ENCODE measurements around the gene C1orf167. TPM values are rescaled to one million over a fixed set of nuclear protein-coding genes. Genes with fewer than 3 reads are reported as not detected.
A peak's percentile ranks its signal among the peaks of the same experiment; 100 is the strongest.

C1orf167 gene
- polyA plus RNA-seq, 1 experiment = 0.11 TPM

DNA sequence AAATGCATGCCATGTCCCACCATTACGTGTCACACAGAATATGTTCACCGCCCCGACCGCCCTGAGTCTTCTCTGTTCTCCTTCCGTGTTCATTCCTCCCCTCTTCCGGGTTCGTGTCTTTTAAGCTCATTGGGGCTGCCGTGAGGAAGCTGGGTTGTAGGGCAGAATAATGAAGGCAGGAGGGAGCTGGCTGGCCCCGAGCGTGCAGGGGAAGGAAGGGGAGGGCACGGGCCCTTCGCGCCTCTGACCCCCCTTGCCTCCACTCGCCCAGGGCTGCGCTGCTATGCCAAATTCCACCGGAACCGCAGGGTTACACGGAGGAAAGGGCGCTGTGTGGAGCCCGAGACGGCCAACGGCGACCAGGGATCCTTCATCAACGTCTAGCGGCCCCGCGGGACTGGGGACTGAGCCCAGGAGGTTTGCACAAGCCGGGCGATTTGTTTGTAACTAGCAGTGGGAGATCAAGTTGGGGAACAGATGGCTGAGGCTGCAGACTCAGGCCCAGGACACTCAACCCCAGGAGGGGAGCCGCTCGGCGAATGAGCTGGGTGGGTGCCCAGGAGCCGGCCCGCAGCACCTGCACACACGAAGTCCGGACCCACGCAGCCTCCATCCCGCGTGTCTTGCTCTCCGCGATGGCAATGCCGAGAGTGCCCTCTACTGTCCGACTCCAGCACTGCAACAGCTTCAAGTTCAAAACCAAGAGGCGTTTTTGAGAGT lies 42.5 kb upstream of the C1orf167 start:
- peak; percentile 99 for TF ChIP-seq CTCF (IDR thresholded peaks at IDR 0.05; ENCODE audit: low read depth, low read length)
- no peak overlapping the region for H3K27ac ChIP-seq (ENCODE audit: low read depth, low read length)
- no peaks in the 10 kb centered on the region for H3K9me3 ChIP-seq (ENCODE audit: control insufficient read depth, insufficient read depth, low read length)
- H3K4me3 ChIP-seq (ENCODE audit: low read depth, low read length) = peak overlapping the region; percentile 41; the same call in 1 of the 2 replicates
- DNase-seq (ENCODE audit: low read depth, low spot score) = no peak
- H3K27me3 ChIP-seq (ENCODE audit: control insufficient read depth, insufficient read depth, low read length) = peaks cover 20% of the 10 kb centered on the region
- ChIA-PET POLR2A (interaction anchor here (0.8 to 1.1 kb wide), 3 partner anchors 16 to 56 kb away, joined by 3 to 4 read pairs (median 3); partner anchors contain the start of genes AGTRAP and FBXO6), CTCF (interaction anchor here (0.7 to 3.5 kb wide), 21 partner anchors 9 to 682 kb away, joined by 3 to 31 read pairs (median 5); partner anchors contain the start of genes AGTRAP and FBXO6)

- no peak for TF ChIP-seq CTCF (IDR thresholded peaks at IDR 0.05; ENCODE audit: low read depth, low read length)
- POLR2A ChIA-PET = interaction anchor here (0.8 to 1.1 kb wide), 3 partner anchors 16 to 56 kb away, joined by 3 to 4 read pairs (median 3); partner anchors contain the start of genes AGTRAP and FBXO6
- DNase-seq (ENCODE audit: low read depth, low spot score) = no peak
- Histone ChIP-seq H3K27me3 (ENCODE audit: control insufficient read depth, insufficient read depth, low read length) (peaks cover 24% of the 10 kb centered on the region), H3K9me3 (ENCODE audit: control insufficient read depth, insufficient read depth, low read length) (no peaks in the 10 kb centered on the region), H3K4me3 (ENCODE audit: low read depth, low read length) (no peak overlapping the region), H3K27ac (ENCODE audit: low read depth, low read length) (no peak overlapping the region)
- CTCF ChIA-PET = interaction anchor here (0.7 to 3.5 kb wide), 22 partner anchors 9 to 682 kb away, joined by 3 to 31 read pairs (median 6); partner anchors contain the start of genes AGTRAP and FBXO6
Measured at GRCh38 chr1:11720033-11720376, 42.0 kb upstream of the C1orf167 start.

DNA sequence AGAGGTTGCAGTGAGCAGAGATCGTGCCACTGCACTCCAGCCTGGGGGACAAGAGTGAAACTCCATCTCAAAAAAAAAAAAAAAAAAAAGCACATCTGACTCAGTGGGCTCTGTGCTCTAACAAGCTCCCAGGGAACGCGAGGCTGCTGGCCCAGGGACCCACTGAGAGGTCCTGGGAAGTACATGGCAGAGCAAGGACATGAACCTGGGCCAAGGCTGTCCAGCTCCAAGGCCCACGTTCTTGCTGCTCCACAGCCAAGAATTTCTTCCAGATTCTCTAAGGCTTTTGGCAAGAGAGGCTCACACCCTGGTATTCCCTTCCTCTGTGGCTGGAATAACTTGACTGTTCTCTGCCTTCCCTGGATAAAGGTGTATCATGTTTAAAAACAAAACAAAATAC lies 41.5 kb upstream of the C1orf167 start:
- TF ChIP-seq CTCF (IDR thresholded peaks at IDR 0.05; ENCODE audit: low read depth, low read length) = no peak
- DNase-seq (ENCODE audit: low read depth, low spot score) = no peak
- POLR2A ChIA-PET = interaction anchor here (0.7 kb wide), 1 partner anchor 28 kb away, joined by 4 read pairs; no protein-coding TSS in a partner anchor

GRCh38 chr1:11721311-11721710 lies 40.7 kb upstream of the C1orf167 start:
- Histone ChIP-seq H3K27me3 (ENCODE audit: control insufficient read depth, insufficient read depth, low read length) (peaks cover 23% of the 10 kb centered on the region), H3K9me3 (ENCODE audit: control insufficient read depth, insufficient read depth, low read length) (no peaks in the 10 kb centered on the region), H3K27ac (ENCODE audit: low read depth, low read length) (no peak overlapping the region), H3K4me3 (ENCODE audit: low read depth, low read length) (no peak overlapping the region)
- TF ChIP-seq CTCF (IDR thresholded peaks at IDR 0.05; ENCODE audit: low read depth, low read length) = no peak
- ChIA-PET CTCF (interaction anchor here (0.5 to 3.5 kb wide), 7 partner anchors 11 to 684 kb away, joined by 5 to 31 read pairs (median 12); partner anchors contain the start of gene FBXO6), POLR2A (no interaction called here)
- DNase-seq (ENCODE audit: low read depth, low spot score) = no peak

More for the DNA sequence above, 41.5 kb upstream of the C1orf167 start:
- CTCF ChIA-PET = interaction anchor here (0.8 to 3.5 kb wide), 13 partner anchors 10 to 683 kb away, joined by 3 to 31 read pairs (median 9); partner anchors contain the start of genes AGTRAP and FBXO6
- no peak overlapping the region for H3K27ac ChIP-seq (ENCODE audit: low read depth, low read length)
- H3K9me3 ChIP-seq (ENCODE audit: control insufficient read depth, insufficient read depth, low read length) = no peaks in the 10 kb centered on the region
- peaks cover 23% of the 10 kb centered on the region for H3K27me3 ChIP-seq (ENCODE audit: control insufficient read depth, insufficient read depth, low read length)
- no peak overlapping the region for H3K4me3 ChIP-seq (ENCODE audit: low read depth, low read length)

DNA sequence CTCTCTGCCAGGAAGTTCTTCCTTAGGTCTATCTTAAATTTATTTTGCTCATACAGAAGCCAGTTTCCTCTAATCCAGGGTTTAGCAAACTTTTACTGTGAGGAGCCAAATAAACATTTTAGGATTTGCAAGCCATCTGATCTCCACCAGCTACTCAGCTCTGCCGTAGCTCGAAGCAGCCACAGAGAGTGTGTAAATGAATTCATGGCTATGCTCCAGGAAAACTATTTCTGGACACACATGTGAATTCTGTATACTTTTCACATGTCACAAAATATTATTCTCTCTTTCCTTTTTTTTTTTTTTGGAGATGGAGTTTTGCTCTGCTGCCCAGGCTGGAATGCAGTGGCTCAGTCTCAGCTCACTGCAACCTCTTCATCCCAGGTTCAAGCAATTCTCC lies 39.5 kb upstream of the C1orf167 start:
- TF ChIP-seq CTCF (IDR thresholded peaks at IDR 0.05; ENCODE audit: low read depth, low read length) = no peak
- no peak for DNase-seq (ENCODE audit: low read depth, low spot score)
- Histone ChIP-seq H3K27ac (ENCODE audit: low read depth, low read length) (no peak overlapping the region), H3K4me3 (ENCODE audit: low read depth, low read length) (no peak overlapping the region), H3K9me3 (ENCODE audit: control insufficient read depth, insufficient read depth, low read length) (no peaks in the 10 kb centered on the region), H3K27me3 (ENCODE audit: control insufficient read depth, insufficient read depth, low read length) (peaks cover 23% of the 10 kb centered on the region)
- ChIA-PET POLR2A (no interaction called here), CTCF (interaction anchor here (0.6 to 1.5 kb wide), 4 partner anchors 22 to 358 kb away, joined by 3 to 8 read pairs (median 4); partner anchors contain the start of gene FBXO6)
